H9 (cell line): Measurements from ENCODE around the gene TOMM70. TPM values are rescaled to one million over a fixed set of nuclear protein-coding genes. Genes with fewer than 3 reads are reported as not detected.

Experiments
- DNase-seq: peaks from one replicate; pipeline ENCODE4 v3.0.0-alpha.2; 2017
- H2AFZ ChIP-seq: one replicate; pipeline ENCODE4 v1.6.1; 2013; ENCODE audit warnings: mild to moderate bottlenecking, low read length, control low read depth, moderate library complexity
- H2AK5ac ChIP-seq: 2 replicates; pipeline ENCODE4 v1.6.1; 2013; ENCODE audit warnings: low read length, control low read depth, mixed read lengths; ENCODE audit not compliant: insufficient read length
- H2BK120ac ChIP-seq: one replicate; pipeline ENCODE4 v1.6.1; 2013; ENCODE audit warnings: low read depth, mild to moderate bottlenecking, low read length, control low read depth, inconsistent platforms; ENCODE audit not compliant: poor library complexity, severe bottlenecking
- H2BK12ac ChIP-seq: 2 replicates; pipeline ENCODE4 v1.6.1; 2013; ENCODE audit warnings: low read length, control low read depth, mixed read lengths, low read depth; ENCODE audit not compliant: insufficient read length
- H2BK15ac ChIP-seq: 2 replicates; pipeline ENCODE4 v1.6.1; 2013; ENCODE audit warnings: low read depth, low read length, control low read depth
- H2BK20ac ChIP-seq: one replicate; pipeline ENCODE4 v1.6.1; 2013; ENCODE audit warnings: low read depth, mild to moderate bottlenecking, low read length, control low read depth, inconsistent platforms; ENCODE audit not compliant: poor library complexity, severe bottlenecking
- H2BK5ac ChIP-seq: 2 replicates; pipeline ENCODE4 v1.6.1; 2013; ENCODE audit warnings: low read length, control low read depth, mixed read lengths; ENCODE audit not compliant: insufficient read length
- H3K14ac ChIP-seq: 2 replicates; pipeline ENCODE4 v1.6.1; 2013; ENCODE audit warnings: low read length, control low read depth; ENCODE audit not compliant: insufficient read depth
- H3K18ac ChIP-seq: 2 replicates; pipeline ENCODE4 v1.6.1; 2013; ENCODE audit warnings: low read depth, mild to moderate bottlenecking, mixed read lengths, low read length, control low read depth; ENCODE audit not compliant: insufficient read length
- H3K23ac ChIP-seq: 2 replicates; pipeline ENCODE4 v1.6.1; 2013; ENCODE audit warnings: low read length, control low read depth, mixed read lengths, low read depth; ENCODE audit not compliant: insufficient read length
- H3K23me2 ChIP-seq: 2 replicates; pipeline ENCODE4 v1.6.1; 2013; ENCODE audit warnings: low read depth, mild to moderate bottlenecking, mixed read lengths, low read length, control low read depth; ENCODE audit not compliant: insufficient read length, poor library complexity, severe bottlenecking
- H3K27ac ChIP-seq: 2 replicates; pipeline ENCODE4 v1.5.1; 2013; ENCODE audit warnings: low read length, control low read depth, mixed read lengths, low read depth; ENCODE audit not compliant: insufficient read length
- H3K27me3 ChIP-seq: 2 replicates; pipeline ENCODE4 v1.6.1; 2013; ENCODE audit warnings: low read length, control low read depth, inconsistent platforms; ENCODE audit not compliant: insufficient read depth
- H3K4ac ChIP-seq: 2 replicates; pipeline ENCODE4 v1.6.1; 2013; ENCODE audit warnings: low read depth, mild to moderate bottlenecking, control low read depth, inconsistent platforms, low read length, moderate library complexity
- H3K4me1 ChIP-seq: 2 replicates; pipeline ENCODE4 v1.6.1; 2013; ENCODE audit warnings: low read length, control low read depth, inconsistent platforms; ENCODE audit not compliant: insufficient read depth
- H3K4me2 ChIP-seq: 2 replicates; pipeline ENCODE4 v1.6.1; 2013; ENCODE audit warnings: low read length, control low read depth, mixed read lengths; ENCODE audit not compliant: insufficient read length, insufficient read depth
- H3K56ac ChIP-seq: 2 replicates; pipeline ENCODE4 v1.6.1; 2013; ENCODE audit warnings: low read depth, mild to moderate bottlenecking, mixed read lengths, low read length, control low read depth; ENCODE audit not compliant: insufficient read length
- H3K79me1 ChIP-seq: 2 replicates; pipeline ENCODE4 v1.6.1; 2013; ENCODE audit warnings: low read depth, mild to moderate bottlenecking, moderate library complexity, low read length, control low read depth, inconsistent platforms; ENCODE audit not compliant: insufficient read depth, poor library complexity, severe bottlenecking
- H3K79me2 ChIP-seq: 2 replicates; pipeline ENCODE4 v1.6.1; 2013; ENCODE audit warnings: low read length, control low read depth, inconsistent platforms; ENCODE audit not compliant: insufficient read depth
- H3K9ac ChIP-seq: 2 replicates; pipeline ENCODE4 v1.6.1; 2013; ENCODE audit warnings: low read length, control low read depth, mixed read lengths; ENCODE audit not compliant: insufficient read length; ENCODE audit errors: extremely low read depth
- H3K9me3 ChIP-seq: one replicate; pipeline ENCODE4 v1.6.1; 2013; ENCODE audit warnings: low read depth, low read length, inconsistent platforms; ENCODE audit not compliant: control insufficient read depth
- H3T11ph ChIP-seq: one replicate; pipeline ENCODE4 v1.6.1; 2013; ENCODE audit warnings: mild to moderate bottlenecking, low read length, control low read depth, inconsistent platforms
- H4K20me1 ChIP-seq: one replicate; pipeline ENCODE4 v1.6.1; 2013; ENCODE audit not compliant: control insufficient read depth, insufficient read length, insufficient read depth
- H4K5ac ChIP-seq: 2 replicates; pipeline ENCODE4 v1.6.1; 2013; ENCODE audit warnings: low read depth, mild to moderate bottlenecking, mixed read lengths, low read length, control low read depth; ENCODE audit not compliant: insufficient read length
- H4K8ac ChIP-seq: replicated peaks from 2 replicates; pipeline ENCODE4 v1.6.1; 2013; ENCODE audit warnings: low read length, control low read depth, mixed read lengths, low read depth; ENCODE audit not compliant: insufficient read length
- H4K91ac ChIP-seq: 2 replicates; pipeline ENCODE4 v1.6.1; 2013; ENCODE audit warnings: low read depth, mild to moderate bottlenecking, moderate library complexity, mixed read lengths, low read length, control low read depth; ENCODE audit not compliant: insufficient read length
- H3K27ac Mint-ChIP-seq, 3 experiments: 2 replicates in 2 of 3; 3 replicates in 1 of 3; pipeline ENCODE4 v1.8.0; 2020 to 2021; ENCODE audit warnings: mixed read lengths in 3 of 3, mild to moderate bottlenecking in 1 of 3, moderate library complexity in 1 of 3
- H3K27me3 Mint-ChIP-seq: 2 replicates; pipeline ENCODE4 v1.8.0; 2021; ENCODE audit warnings: low read depth, mild to moderate bottlenecking, moderate library complexity, mixed read lengths
- H3K36me3 Mint-ChIP-seq, 3 experiments: 2 replicates in 2 of 3; 3 replicates in 1 of 3; pipeline ENCODE4 v1.8.0; 2020 to 2021; ENCODE audit warnings: low read depth in 3 of 3, mixed read lengths in 3 of 3; ENCODE audit not compliant: insufficient read depth in 1 of 3
- H3K4me1 Mint-ChIP-seq, 2 experiments: 2 replicates each; pipeline ENCODE4 v1.8.0; 2020; ENCODE audit warnings: mixed read lengths in 2 of 2
- H3K4me3 Mint-ChIP-seq, 2 experiments: 2 replicates in 1 of 2; 3 replicates in 1 of 2; pipeline ENCODE4 v1.8.0; 2020 to 2021; ENCODE audit warnings: mild to moderate bottlenecking in 2 of 2, mixed read lengths in 2 of 2, moderate library complexity in 1 of 2
- H3K9me3 Mint-ChIP-seq, 2 experiments: 2 replicates in 1 of 2; 3 replicates in 1 of 2; pipeline ENCODE4 v1.8.0; 2020; ENCODE audit warnings: mild to moderate bottlenecking in 2 of 2, mixed read lengths in 2 of 2, moderate library complexity in 1 of 2
- WGBS: extraction: QIAGEN DNeasy Blood & Tissue Kit; methylation state at CpG from one replicate; pipeline ENCODE4 v1.1.7; 2013; ENCODE audit warnings: missing lambda C conversion rate, low lambda C conversion rate, mixed read lengths; ENCODE audit not compliant: insufficient read length; ENCODE audit errors: extremely low coverage; 5-methylcytosine and 5-hydroxymethylcytosine counted together
- total RNA-seq: library from RNA; stranded (reverse); gene quantifications from 2 replicates; pipeline ENCODE4 v1.2.1, GENCODE V29; 2021
- TF ChIP-seq, protein P1 (sequence below): fragments of 200-600 bp; sonication (generic); conservative IDR thresholded peaks from 3 replicates; pipeline ENCODE4 v1.8.0; 2021; ENCODE audit warnings: antibody characterized with exemption, mild to moderate bottlenecking

TOMM70 gene
- total RNA-seq, 1 experiment from 2014 or later: 53.0 TPM

GRCh38 chr3:100359035-100359434 lies 41.9 kb downstream of the TOMM70 start:
- no peaks in the 10 kb centered on the region for H3K4me1 Mint-ChIP-seq

More at GRCh38 chr3:100359035-100359434, 41.9 kb downstream of the TOMM70 start:
- Mint-ChIP-seq H3K27me3 (no peaks in the 10 kb centered on the region), H3K4me3 (no peak overlapping the region), H3K27ac (no peak overlapping the region; a peak in 2 of 7 replicates), H3K9me3 (peaks cover 0 to 3% of the 10 kb centered on the region in 2 experiments; a peak in 1 of 5 replicates), H3K36me3 (peaks cover 10 to 39% (median 27%) of the 10 kb centered on the region in 3 experiments; a peak in 6 of 7 replicates)
- no peak overlapping the region for H2BK5ac ChIP-seq
- no peak overlapping the region for H3K18ac ChIP-seq
- H3K4me2 ChIP-seq: no peak overlapping the region
- no CpG with 5 or more reads among the region's 3 CpGs for WGBS
- no peak overlapping the region for H3K56ac ChIP-seq
- TF ChIP-seq, protein P1, sequence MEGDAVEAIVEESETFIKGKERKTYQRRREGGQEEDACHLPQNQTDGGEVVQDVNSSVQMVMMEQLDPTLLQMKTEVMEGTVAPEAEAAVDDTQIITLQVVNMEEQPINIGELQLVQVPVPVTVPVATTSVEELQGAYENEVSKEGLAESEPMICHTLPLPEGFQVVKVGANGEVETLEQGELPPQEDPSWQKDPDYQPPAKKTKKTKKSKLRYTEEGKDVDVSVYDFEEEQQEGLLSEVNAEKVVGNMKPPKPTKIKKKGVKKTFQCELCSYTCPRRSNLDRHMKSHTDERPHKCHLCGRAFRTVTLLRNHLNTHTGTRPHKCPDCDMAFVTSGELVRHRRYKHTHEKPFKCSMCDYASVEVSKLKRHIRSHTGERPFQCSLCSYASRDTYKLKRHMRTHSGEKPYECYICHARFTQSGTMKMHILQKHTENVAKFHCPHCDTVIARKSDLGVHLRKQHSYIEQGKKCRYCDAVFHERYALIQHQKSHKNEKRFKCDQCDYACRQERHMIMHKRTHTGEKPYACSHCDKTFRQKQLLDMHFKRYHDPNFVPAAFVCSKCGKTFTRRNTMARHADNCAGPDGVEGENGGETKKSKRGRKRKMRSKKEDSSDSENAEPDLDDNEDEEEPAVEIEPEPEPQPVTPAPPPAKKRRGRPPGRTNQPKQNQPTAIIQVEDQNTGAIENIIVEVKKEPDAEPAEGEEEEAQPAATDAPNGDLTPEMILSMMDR: no peak
- no peaks in the 10 kb centered on the region for H3K79me1 ChIP-seq
- no peak overlapping the region for H3K14ac ChIP-seq
- H3K23me2 ChIP-seq: no peaks in the 10 kb centered on the region
- H3T11ph ChIP-seq: no peak overlapping the region
- H2BK120ac ChIP-seq: no peak overlapping the region
- H2AK5ac ChIP-seq: no peak overlapping the region
- no peak overlapping the region for H3K4ac ChIP-seq
- no peak overlapping the region for H3K9ac ChIP-seq
- no peak overlapping the region for H2BK15ac ChIP-seq
- H4K8ac ChIP-seq: no peak overlapping the region
- no peaks in the 10 kb centered on the region for H3K9me3 ChIP-seq
- no peaks in the 10 kb centered on the region for H3K4me1 ChIP-seq
- H4K20me1 ChIP-seq: no peaks in the 10 kb centered on the region
- no peak overlapping the region for H2AFZ ChIP-seq
- no peak overlapping the region for H4K91ac ChIP-seq
- H3K23ac ChIP-seq: no peak overlapping the region
- no peaks in the 10 kb centered on the region for H3K79me2 ChIP-seq
- H3K27ac ChIP-seq: no peak overlapping the region
- no peak overlapping the region for H2BK12ac ChIP-seq
- H3K27me3 ChIP-seq: no peaks in the 10 kb centered on the region
- H4K5ac ChIP-seq: no peak overlapping the region
- no peak for DNase-seq
- H2BK20ac ChIP-seq: no peak overlapping the region
